ENCODE measurements around the gene PDE4D. TPM values are rescaled to one million over a fixed set of nuclear protein-coding genes. Genes with fewer than 3 reads are reported as not detected.
"Not testable (repeated sequence)": the region's sequence is repeated elsewhere in the genome, so short reads cannot be mapped to it uniquely, and the experiment has no call there.

Gene PDE4D
- total RNA-seq, 1 experiment from 2014 or later, result 32.5 TPM

GRCh38 chr5:59322894-59323293 is 570.6 kb downstream of the PDE4D start:
- H3K4me1 ChIP-seq, result peaks cover 20% of the 10 kb centered on the region
- no peaks in the 10 kb centered on the region for H3K9me3 ChIP-seq (replicated peaks)
- H3K4me3 ChIP-seq, result no peak overlapping the region
- no peaks in the 10 kb centered on the region for H3K27me3 ChIP-seq
- DNase-seq, result no peak
- no peak overlapping the region for H3K27ac ChIP-seq
- H3K36me3 ChIP-seq, result no peaks in the 10 kb centered on the region

- H3K36me3 ChIP-seq, result no peaks in the 10 kb centered on the region
- no peak for DNase-seq
- H3K27me3 ChIP-seq, result no peaks in the 10 kb centered on the region
- H3K27ac ChIP-seq, result no peak overlapping the region
- peaks cover 27% of the 10 kb centered on the region for H3K4me1 ChIP-seq
- no peaks in the 10 kb centered on the region for H3K9me3 ChIP-seq (replicated peaks)
- no peak overlapping the region for H3K4me3 ChIP-seq
Observed at GRCh38 chr5:59322058-59322457, 571.5 kb downstream of the PDE4D start.

GRCh38 chr5:59321642-59322041 is 571.9 kb downstream of the PDE4D start:
- H3K9me3 ChIP-seq (replicated peaks), result no peaks in the 10 kb centered on the region
- no peak overlapping the region for H3K27ac ChIP-seq
- H3K4me1 ChIP-seq, result peaks cover 31% of the 10 kb centered on the region
- no peak for DNase-seq
- no peaks in the 10 kb centered on the region for H3K36me3 ChIP-seq
- no peaks in the 10 kb centered on the region for H3K27me3 ChIP-seq
- H3K4me3 ChIP-seq, result no peak overlapping the region

- DNase-seq, result no peak
Observed at GRCh38 chr5:59320420-59320819, 573.1 kb downstream of the PDE4D start.

GRCh38 chr5:59319250-59319649 is 574.3 kb downstream of the PDE4D start:
- H3K36me3 ChIP-seq, result no peaks in the 10 kb centered on the region
- no peak for DNase-seq
- peak overlapping the region; percentile 92; the same call in 1 of the 2 replicates for H3K27ac ChIP-seq
- no peak overlapping the region for H3K4me3 ChIP-seq
- no peaks in the 10 kb centered on the region for H3K27me3 ChIP-seq
- H3K9me3 ChIP-seq (replicated peaks), result no peaks in the 10 kb centered on the region
- H3K4me1 ChIP-seq, result peaks cover 51% of the 10 kb centered on the region

More at GRCh38 chr5:59320420-59320819, 573.1 kb downstream of the PDE4D start:
- H3K36me3 ChIP-seq, result no peaks in the 10 kb centered on the region
- no peak overlapping the region for H3K27ac ChIP-seq
- H3K4me1 ChIP-seq, result peaks cover 39% of the 10 kb centered on the region
- H3K9me3 ChIP-seq (replicated peaks), result no peaks in the 10 kb centered on the region
- H3K4me3 ChIP-seq, result no peak overlapping the region
- H3K27me3 ChIP-seq, result no peaks in the 10 kb centered on the region

GRCh38 chr5:59317774-59318205 is 575.7 kb downstream of the PDE4D start:
- Histone ChIP-seq H3K4me3 (peak overlapping the region; percentile 45), H3K27me3 (no peaks in the 10 kb centered on the region), H3K27ac (peak overlapping the region; percentile 92), H3K36me3 (no peaks in the 10 kb centered on the region), H3K4me1 (peaks cover 54% of the 10 kb centered on the region), H3K9me3 (replicated peaks) (no peaks in the 10 kb centered on the region)
- DNase-seq, result no peak

GRCh38 chr5:59317023-59317773 is 576.3 kb downstream of the PDE4D start:
- no peaks in the 10 kb centered on the region for H3K36me3 ChIP-seq
- peak overlapping the region; percentile 92 for H3K27ac ChIP-seq
- no peaks in the 10 kb centered on the region for H3K27me3 ChIP-seq
- H3K4me3 ChIP-seq, result peak overlapping the region; percentile 45
- H3K4me1 ChIP-seq, result peaks cover 54% of the 10 kb centered on the region
- H3K9me3 ChIP-seq (replicated peaks), result no peaks in the 10 kb centered on the region
- peak; percentile 75 to 89 for DNase-seq

- H3K36me3 ChIP-seq, result no peaks in the 10 kb centered on the region
- no peaks in the 10 kb centered on the region for H3K27me3 ChIP-seq
- peaks cover 29% of the 10 kb centered on the region for H3K4me1 ChIP-seq
- H3K9me3 ChIP-seq (replicated peaks), result peaks cover 4% of the 10 kb centered on the region; the same call in 1 of the 2 replicates
- DNase-seq, result no peak
- H3K27ac ChIP-seq, result no peak overlapping the region
- H3K4me3 ChIP-seq, result no peak overlapping the region
Observed at GRCh38 chr5:59312223-59312622, 581.3 kb downstream of the PDE4D start.

- H3K27me3 ChIP-seq, H3K36me3 ChIP-seq, DNase-seq, H3K4me1 ChIP-seq, H3K4me3 ChIP-seq, H3K27ac ChIP-seq: not testable (repeated sequence)
- H3K9me3 ChIP-seq (replicated peaks), result peaks cover 13% of the 10 kb centered on the region; the same call in 1 of the 2 replicates
Observed at GRCh38 chr5:59308685-59309084, 584.8 kb downstream of the PDE4D start.

- peak; percentile 12 to 68 for DNase-seq
- Histone ChIP-seq H3K9me3 (replicated peaks) (peaks cover 13% of the 10 kb centered on the region; the same call in 1 of the 2 replicates), H3K4me1 (peaks cover 45% of the 10 kb centered on the region)
- H3K4me3 ChIP-seq, H3K27ac ChIP-seq, H3K27me3 ChIP-seq, H3K36me3 ChIP-seq: not testable (repeated sequence)
Observed at GRCh38 chr5:59303289-59303716, 590.2 kb downstream of the PDE4D start.

GRCh38 chr5:59302509-59302908 is 591.0 kb downstream of the PDE4D start:
- not testable (repeated sequence) for H3K27ac ChIP-seq, H3K27me3 ChIP-seq, H3K36me3 ChIP-seq, H3K4me3 ChIP-seq, DNase-seq
- peaks cover 48% of the 10 kb centered on the region for H3K4me1 ChIP-seq
- peaks cover 12% of the 10 kb centered on the region; the same call in 1 of the 2 replicates for H3K9me3 ChIP-seq (replicated peaks)

GRCh38 chr5:59301727-59302126 is 591.8 kb downstream of the PDE4D start:
- Histone ChIP-seq H3K36me3 (no peaks in the 10 kb centered on the region), H3K27ac (peak overlapping the region; percentile 85), H3K4me3 (no peak overlapping the region), H3K9me3 (replicated peaks) (peaks cover 9% of the 10 kb centered on the region; the same call in 1 of the 2 replicates), H3K4me1 (peaks cover 56% of the 10 kb centered on the region), H3K27me3 (no peaks in the 10 kb centered on the region)
- no peak for DNase-seq

- H3K36me3 ChIP-seq, result no peaks in the 10 kb centered on the region
- H3K4me3 ChIP-seq, result peak overlapping the region; percentile 23
- H3K27me3 ChIP-seq, result no peaks in the 10 kb centered on the region
- peaks cover 61% of the 10 kb centered on the region for H3K4me1 ChIP-seq
- peak overlapping the region; percentile 85 for H3K27ac ChIP-seq
- peaks cover 9% of the 10 kb centered on the region; the same call in 1 of the 2 replicates for H3K9me3 ChIP-seq (replicated peaks)
- DNase-seq, result peak; percentile 89 to 98
Observed at GRCh38 chr5:59300930-59301329, 592.6 kb downstream of the PDE4D start.

- H3K27me3 ChIP-seq, result no peaks in the 10 kb centered on the region
- DNase-seq, result peak in 1 of 2 experiments; percentile 44
Observed at GRCh38 chr5:59299006-59299405, 594.5 kb downstream of the PDE4D start.

GRCh38 chr5:59296317-59297264 is 596.9 kb downstream of the PDE4D start:
- no peaks in the 10 kb centered on the region for H3K36me3 ChIP-seq
- no peaks in the 10 kb centered on the region for H3K27me3 ChIP-seq
- peak overlapping the region; percentile 26 for H3K27ac ChIP-seq
- peak overlapping the region; percentile 32 for H3K4me3 ChIP-seq
- H3K9me3 ChIP-seq (replicated peaks), result no peaks in the 10 kb centered on the region
- peaks cover 48% of the 10 kb centered on the region for H3K4me1 ChIP-seq
- no peak for DNase-seq

More at GRCh38 chr5:59299006-59299405, 594.5 kb downstream of the PDE4D start:
- Histone ChIP-seq H3K4me3 (no peak overlapping the region), H3K27ac (no peak overlapping the region; the same call in 1 of the 2 replicates), H3K36me3 (no peaks in the 10 kb centered on the region), H3K4me1 (peaks cover 61% of the 10 kb centered on the region), H3K9me3 (replicated peaks) (no peaks in the 10 kb centered on the region)

Data from SJCRH30 (cell line).